DND-41 (cell line): ENCODE measurements around the gene FBXO42.

Source experiments
- EZH2 ChIP-seq: IDR thresholded peaks from 3 replicates; pipeline ENCODE4 v1.6.1; 2012; ENCODE audit warnings: borderline replicate concordance, low read depth, mild to moderate bottlenecking, moderate library complexity, low read length, inconsistent platforms; ENCODE audit not compliant: severe bottlenecking
- TF ChIP-seq, protein P1 (sequence below): IDR thresholded peaks from 2 replicates; pipeline ENCODE4 v1.5.1; 2012; ENCODE audit warnings: borderline replicate concordance, low read length, moderate library complexity, mild to moderate bottlenecking; ENCODE audit not compliant: poor library complexity, severe bottlenecking; ENCODE audit errors: extremely low read depth

DNA sequence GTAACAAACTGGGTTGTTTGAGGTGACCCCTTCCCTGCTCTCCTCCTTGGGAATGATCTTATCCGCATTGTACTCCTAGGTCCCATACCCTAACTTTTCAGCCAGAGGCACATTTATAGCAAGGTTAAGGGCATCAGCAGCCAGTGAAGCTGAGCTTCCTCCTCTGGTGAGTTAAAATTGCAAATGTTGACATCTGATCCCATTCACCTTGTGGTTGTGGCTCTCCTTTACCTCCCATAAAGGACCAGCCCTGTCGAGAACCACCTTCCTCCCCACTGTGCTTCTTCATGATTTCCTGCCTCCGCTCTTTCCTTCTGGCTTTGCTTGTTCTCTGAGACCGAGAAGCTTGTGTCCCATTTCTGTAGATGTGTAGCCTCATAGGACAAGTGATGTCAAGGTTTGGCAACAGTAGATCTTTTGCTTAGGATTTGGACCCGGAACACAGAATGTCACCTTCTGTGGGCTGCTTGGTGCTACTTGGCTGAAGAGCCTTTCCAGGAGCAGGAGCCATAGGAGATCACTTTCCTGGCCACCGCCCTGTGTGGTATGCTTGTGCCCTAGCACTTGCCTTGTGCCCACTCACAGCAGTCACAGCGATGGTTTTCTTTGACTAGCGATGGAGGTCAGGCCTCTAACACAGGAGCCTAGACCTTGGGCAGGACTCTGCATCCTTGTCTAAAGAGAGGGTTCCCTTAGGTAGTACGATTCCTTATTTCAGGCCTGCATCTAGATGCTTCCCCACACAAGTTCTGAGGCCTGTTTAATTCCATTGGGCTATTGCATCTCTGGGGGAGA lies 33.6 kb upstream of the FBXO42 start:
- TF ChIP-seq, protein P1, sequence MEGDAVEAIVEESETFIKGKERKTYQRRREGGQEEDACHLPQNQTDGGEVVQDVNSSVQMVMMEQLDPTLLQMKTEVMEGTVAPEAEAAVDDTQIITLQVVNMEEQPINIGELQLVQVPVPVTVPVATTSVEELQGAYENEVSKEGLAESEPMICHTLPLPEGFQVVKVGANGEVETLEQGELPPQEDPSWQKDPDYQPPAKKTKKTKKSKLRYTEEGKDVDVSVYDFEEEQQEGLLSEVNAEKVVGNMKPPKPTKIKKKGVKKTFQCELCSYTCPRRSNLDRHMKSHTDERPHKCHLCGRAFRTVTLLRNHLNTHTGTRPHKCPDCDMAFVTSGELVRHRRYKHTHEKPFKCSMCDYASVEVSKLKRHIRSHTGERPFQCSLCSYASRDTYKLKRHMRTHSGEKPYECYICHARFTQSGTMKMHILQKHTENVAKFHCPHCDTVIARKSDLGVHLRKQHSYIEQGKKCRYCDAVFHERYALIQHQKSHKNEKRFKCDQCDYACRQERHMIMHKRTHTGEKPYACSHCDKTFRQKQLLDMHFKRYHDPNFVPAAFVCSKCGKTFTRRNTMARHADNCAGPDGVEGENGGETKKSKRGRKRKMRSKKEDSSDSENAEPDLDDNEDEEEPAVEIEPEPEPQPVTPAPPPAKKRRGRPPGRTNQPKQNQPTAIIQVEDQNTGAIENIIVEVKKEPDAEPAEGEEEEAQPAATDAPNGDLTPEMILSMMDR: no peak
- TF ChIP-seq EZH2: no peak
